Raji (cell line): ENCODE results near the gene INAFM2.
A peak's percentile ranks its signal among the peaks of the same experiment; 100 is the strongest.

ENCODE experiments used
- POLR2A ChIP-seq: IDR thresholded peaks from 2 replicates; pipeline ENCODE4 v1.6.1; 2011; ENCODE audit warnings: low read depth, low read length, control low read depth; ENCODE audit not compliant: insufficient read depth

Gene INAFM2

GRCh38 chr15:40295877-40296560 lies 27.5 kb upstream of the INAFM2 start:
- TF ChIP-seq POLR2A, result no peak

- no peak for TF ChIP-seq POLR2A
Measured at GRCh38 chr15:40296561-40297230, 26.8 kb upstream of the INAFM2 start.

DNA sequence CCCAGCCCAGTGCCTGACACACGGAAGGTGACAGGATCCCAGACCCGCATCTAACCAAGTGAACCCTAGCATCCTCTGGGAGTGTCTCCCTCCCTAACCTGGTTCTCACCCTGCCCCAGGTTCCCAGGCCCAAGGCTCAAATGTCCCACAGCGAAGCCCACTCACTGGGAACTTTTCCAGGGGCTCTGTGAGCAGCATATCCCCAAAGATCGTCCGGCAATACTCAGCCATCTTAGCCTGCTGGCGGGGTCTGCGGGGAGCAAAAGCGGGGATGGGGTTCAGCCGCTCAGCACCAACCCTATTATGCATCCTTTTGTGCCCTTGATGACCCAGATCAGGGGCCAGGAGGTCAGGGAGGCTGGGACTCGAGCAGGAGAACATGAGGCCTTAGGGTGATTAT lies 26.1 kb upstream of the INAFM2 start:
- TF ChIP-seq POLR2A, result no peak

GRCh38 chr15:40298216-40298935 lies 25.1 kb upstream of the INAFM2 start:
- TF ChIP-seq POLR2A, result no peak

DNA sequence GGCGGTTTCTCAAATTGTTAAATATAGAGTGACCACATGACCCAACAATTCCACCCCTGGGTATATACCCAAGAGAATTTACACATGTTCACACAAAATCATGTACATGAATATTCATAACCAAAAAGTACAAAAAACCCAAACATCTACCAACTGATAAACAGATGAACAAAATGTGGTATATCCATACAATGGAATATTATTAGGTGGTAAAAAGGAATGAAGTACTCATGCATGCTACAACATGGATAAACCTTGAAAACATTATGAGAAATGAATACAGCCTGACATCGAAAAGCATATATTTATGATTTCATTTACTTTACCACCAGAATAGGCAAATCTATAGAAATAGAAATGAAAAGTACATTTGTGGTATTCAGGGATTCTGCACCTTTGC lies 23.1 kb upstream of the INAFM2 start:
- TF ChIP-seq POLR2A, result no peak

DNA sequence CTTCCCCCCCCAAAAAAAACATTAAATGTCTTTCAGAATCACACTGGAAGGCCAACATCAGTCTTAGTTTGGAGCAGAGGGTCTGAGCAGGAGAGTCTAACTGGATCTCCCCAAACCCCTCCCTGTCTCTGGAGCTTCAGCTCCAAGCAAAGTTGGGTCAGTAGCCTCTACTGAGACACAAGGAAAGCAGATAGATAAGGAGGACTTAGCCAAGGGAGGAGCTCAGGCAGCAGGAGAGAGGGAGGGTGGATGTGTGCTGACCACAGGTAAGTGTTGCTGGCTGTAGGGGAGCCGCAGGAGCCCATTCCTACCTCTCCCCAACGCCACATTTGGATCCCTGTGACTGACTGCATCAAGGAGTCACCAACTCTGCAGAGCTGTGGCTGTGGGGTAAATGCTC lies 22.7 kb upstream of the INAFM2 start:
- no peak for TF ChIP-seq POLR2A

GRCh38 chr15:40301467-40302179 lies 21.9 kb upstream of the INAFM2 start:
- TF ChIP-seq POLR2A, result no peak

GRCh38 chr15:40302288-40302886 lies 21.1 kb upstream of the INAFM2 start:
- TF ChIP-seq POLR2A, result no peak

- no peak for TF ChIP-seq POLR2A
Measured at GRCh38 chr15:40302981-40303380, 20.5 kb upstream of the INAFM2 start.

DNA sequence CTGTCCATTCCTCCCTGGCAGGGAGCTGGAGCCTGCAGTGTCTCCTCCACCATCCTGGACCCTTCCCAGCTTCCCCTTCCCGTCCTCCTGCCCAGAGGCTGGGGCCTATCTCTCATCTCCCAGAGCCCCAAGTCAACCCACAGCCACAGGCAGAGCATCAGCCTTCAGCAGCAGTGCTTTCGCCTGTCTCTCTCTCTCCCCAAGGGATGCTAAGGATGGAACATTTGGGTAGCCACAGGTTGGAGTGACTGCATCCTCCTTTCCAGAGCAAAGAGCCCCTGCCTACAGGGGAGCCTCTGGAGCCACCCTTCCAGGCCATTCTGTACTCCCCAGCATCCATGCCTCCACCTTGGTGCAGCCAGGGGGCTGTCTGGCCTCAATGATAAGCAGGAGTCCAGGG lies 19.9 kb upstream of the INAFM2 start:
- TF ChIP-seq POLR2A, result no peak

DNA sequence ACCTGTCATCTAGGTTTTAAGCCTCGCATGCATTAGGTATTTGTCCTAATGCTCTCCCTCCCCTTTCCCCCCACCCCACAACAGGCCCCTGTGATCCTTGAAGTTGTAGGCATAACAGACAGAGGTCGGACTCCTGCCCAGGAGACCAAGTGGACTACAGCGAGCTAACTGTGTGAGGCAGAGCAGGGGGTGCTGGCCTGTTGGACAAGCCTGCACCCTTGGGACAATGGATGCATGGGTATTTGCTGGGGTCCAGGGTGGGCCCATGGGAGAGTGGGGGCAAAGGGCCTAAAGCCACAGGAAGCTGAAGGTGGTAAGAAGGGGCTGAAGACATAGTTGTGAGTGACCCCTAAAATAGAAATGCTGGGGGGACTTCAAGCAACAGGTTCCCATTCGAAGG lies 18.2 kb upstream of the INAFM2 start:
- no peak for TF ChIP-seq POLR2A

DNA sequence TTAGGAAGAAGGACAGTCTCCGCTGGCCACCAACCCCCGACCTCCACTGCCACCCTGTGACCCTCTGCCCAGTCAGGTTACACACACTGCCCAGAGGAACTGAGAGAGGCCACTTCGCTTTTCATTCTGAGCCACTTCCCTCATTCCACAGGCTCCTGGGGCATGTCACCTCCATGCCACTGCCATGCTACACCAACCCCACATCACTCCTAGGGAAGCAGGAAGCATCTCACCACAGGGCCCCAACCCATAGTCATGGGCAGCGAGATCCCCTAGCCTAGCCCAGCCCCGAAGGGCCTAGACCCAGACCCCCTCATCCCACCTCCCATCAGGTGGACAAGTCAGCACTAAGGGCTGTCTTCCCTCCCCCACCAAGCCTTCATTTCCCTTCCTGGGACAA lies 17.1 kb upstream of the INAFM2 start:
- TF ChIP-seq POLR2A, result no peak

DNA sequence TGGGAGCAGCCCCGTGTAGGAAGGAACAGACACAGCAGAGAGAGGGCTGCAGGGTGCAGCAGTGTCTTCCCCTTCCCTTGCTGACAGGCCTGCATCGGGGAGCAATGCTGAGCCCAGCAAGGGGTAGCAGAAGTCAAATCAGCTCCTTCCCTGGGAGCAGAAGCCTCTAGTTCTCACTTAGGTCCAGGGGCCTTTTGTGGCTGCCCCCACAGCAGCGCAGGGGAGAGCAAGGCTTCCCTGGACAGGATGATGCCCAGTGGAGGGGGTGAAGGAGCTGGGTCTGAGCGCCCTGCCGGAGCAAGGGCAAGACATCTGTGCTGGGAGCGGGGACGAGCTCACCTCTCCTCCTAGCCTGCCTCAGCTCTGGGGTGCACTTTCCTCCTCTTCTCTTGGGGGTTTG lies 16.6 kb upstream of the INAFM2 start:
- no peak for TF ChIP-seq POLR2A

DNA sequence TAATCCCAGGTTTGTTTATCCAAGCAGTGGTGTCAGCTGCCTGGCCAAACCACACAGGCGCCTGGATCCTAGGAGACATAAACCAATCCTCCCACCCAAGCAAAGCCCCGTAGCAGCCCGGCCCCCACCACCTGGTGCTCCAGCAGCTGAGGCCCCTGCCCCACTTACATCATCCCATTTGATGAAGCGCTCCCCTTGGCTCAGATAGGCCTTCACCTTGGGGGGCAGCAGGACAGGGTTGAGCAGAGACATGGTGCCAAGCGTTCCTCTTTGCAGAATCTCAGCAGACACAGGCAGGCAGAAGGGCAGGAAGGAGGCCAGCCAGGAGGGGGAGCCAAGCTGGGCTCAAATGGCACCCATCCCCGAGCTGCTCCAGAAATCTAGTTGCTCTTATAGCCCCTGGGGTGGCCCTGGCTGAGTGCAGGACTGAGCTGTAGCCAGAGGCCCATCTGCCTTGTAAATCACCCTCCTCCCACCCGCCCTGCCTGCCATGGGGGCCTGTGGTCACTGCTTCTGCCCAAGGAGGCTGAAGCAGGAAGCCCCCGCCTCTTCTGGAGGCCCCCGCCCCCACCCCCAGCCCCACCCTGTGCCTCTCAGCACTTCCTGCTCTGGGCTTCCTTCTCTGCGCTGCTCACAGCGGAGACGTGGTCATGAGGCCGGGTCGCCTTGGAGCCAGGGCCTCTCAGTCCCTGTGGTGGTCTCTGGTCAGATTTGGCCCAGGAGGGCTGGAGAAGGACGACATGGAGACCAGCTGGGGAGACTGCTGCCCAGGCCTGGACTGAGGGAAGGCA lies 15.9 kb upstream of the INAFM2 start, which contains the start of gene PLCB2:
Gene PLCB2 (minus strand): TSS at position 515 of the 791 bp plus-strand sequence. CDS start 263 bp downstream, at position 252.
- TF ChIP-seq POLR2A, result peak; percentile 52

DNA sequence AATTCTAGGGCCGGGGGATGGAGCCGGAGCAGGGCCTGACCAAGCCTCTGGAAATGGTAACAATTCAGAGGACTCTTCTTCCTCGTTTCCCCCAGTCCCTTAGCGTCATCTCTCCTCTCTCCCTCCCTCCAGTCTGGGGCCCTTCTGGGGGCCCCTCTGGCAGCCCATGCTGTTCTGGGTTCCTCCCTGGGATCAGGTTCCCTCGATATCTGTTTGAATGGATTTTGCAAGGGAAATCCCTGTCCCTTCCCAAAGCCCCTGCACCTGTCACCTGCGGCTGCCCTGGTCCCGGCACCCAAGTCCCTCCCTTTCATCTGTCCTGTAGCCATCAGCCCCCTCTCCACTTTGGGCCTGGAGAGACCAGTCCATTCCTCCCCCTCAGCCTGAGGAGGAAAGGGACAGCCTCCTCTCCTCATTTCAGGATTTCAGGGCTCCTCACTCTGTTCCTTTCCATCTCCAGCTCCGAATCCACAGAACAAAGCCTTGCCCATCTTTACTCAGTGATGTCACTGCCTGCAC lies 14.1 kb upstream of the INAFM2 start:
- TF ChIP-seq POLR2A, result no peak
